Muscle of leg (tissue), 11 donors: ENCODE results near the gene IRAK3. TPM values are rescaled to one million over a fixed set of nuclear protein-coding genes. Genes with fewer than 3 reads are reported as not detected.
A peak's percentile ranks its signal among the peaks of the same experiment; 100 is the strongest.

Experiments used
- DNase-seq: peaks from one replicate; pipeline ENCODE4 v3.0.0; 2013
- H3K27ac ChIP-seq: one replicate; pipeline ENCODE4 v1.5.1; 2013; ENCODE audit warnings: mild to moderate bottlenecking, low read length, control low read depth
- H3K27me3 ChIP-seq: one replicate; pipeline ENCODE4 v1.6.1; 2013; ENCODE audit warnings: low read length; ENCODE audit not compliant: control insufficient read depth, insufficient read depth
- H3K36me3 ChIP-seq: one replicate; pipeline ENCODE4 v1.6.1; 2013; ENCODE audit warnings: low read length; ENCODE audit not compliant: control insufficient read depth, insufficient read depth
- H3K4me1 ChIP-seq: one replicate; pipeline ENCODE4 v1.6.1; 2013; ENCODE audit warnings: low read length; ENCODE audit not compliant: control insufficient read depth, insufficient read depth
- H3K4me3 ChIP-seq: one replicate; pipeline ENCODE4 v1.5.1; 2013; ENCODE audit warnings: low read length, control low read depth
- H3K9me3 ChIP-seq: replicated peaks from 2 replicates; pipeline ENCODE4 v1.6.1; 2013; ENCODE audit warnings: low read depth, low read length; ENCODE audit not compliant: control insufficient read depth
- WGBS: methylation state at CpG from one replicate; pipeline ENCODE4 v1.1.5; 2013; ENCODE audit warnings: missing lambda C conversion rate; ENCODE audit not compliant: insufficient coverage; 5-methylcytosine and 5-hydroxymethylcytosine counted together
- polyA plus RNA-seq, 8 donors: library from polyadenylated mRNA; unstranded; fragments of 120-200 nt; gene quantifications; one replicate each; pipeline versions ENCODE4 v1.2.1 to v1.2.3, GENCODE V29; 2013; ENCODE audit warnings: inconsistent platforms in 1 of 8, low replicate concordance in 1 of 8; ENCODE audit not compliant: insufficient read length in 8 of 8, insufficient read depth in 1 of 8
- total RNA-seq: library from RNA; stranded (reverse); fragments of 120-200 nt; gene quantifications from one replicate; pipeline ENCODE4 v1.2.4, GENCODE V29; 2013

The IRAK3 gene
- total and polyA plus RNA-seq, 9 donors = 4.4 to 7.8 (median 4.8) TPM

GRCh38 chr12:66189889-66190288 is 875 bp downstream of the IRAK3 start:
- Histone ChIP-seq H3K9me3 (no peaks in the 10 kb centered on the region), H3K27ac (peak overlapping the region; percentile 81), H3K4me3 (peak overlapping the region; percentile 60), H3K27me3 (peaks cover 7% of the 10 kb centered on the region), H3K36me3 (no peaks in the 10 kb centered on the region), H3K4me1 (peaks cover 8% of the 10 kb centered on the region)
- peak; percentile 51 for DNase-seq
- 53% methylated on average over 2 of the region's 6 CpGs for whole genome bisulfite sequencing

- Histone ChIP-seq H3K27me3 (peaks cover 7% of the 10 kb centered on the region), H3K4me1 (peaks cover 8% of the 10 kb centered on the region), H3K27ac (no peak overlapping the region), H3K4me3 (no peak overlapping the region), H3K9me3 (no peaks in the 10 kb centered on the region), H3K36me3 (no peaks in the 10 kb centered on the region)
- no CpG with 5 or more reads among the region's 1 CpG for WGBS
- peak; percentile 25 for DNase-seq
Observed at GRCh38 chr12:66190519-66191370, 1.7 kb downstream of the IRAK3 start.

DNA sequence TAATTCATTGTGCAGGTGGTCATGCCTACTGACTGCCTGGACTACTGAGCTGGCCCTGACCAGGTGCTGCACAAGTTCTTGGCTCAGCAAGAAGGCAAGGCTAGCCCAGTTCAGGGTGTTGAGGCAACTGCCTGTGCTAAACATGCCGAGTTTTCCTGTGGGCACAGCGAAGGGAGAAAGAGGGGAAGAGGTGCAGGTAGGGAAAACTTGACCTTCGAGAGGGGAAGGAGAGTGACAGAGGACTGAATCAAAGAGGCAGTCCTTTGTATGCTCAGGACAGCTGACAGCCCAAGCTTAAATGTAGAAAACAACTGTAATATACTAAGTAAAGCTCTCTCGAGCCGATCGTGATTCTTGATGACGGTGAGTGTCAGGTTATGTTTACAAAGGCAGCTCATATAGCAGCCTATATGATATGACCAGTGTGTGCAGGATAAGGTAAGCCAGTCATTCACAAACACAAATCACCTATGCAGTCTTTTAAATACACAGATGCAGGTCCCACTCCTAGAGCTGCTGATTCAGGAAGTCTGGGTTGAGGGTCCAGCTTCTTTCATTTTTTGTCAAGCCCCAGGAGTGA is 2.6 kb downstream of the IRAK3 start:
- Histone ChIP-seq H3K27ac (no peak overlapping the region), H3K27me3 (peaks cover 7% of the 10 kb centered on the region), H3K36me3 (no peaks in the 10 kb centered on the region), H3K4me1 (peaks cover 8% of the 10 kb centered on the region), H3K4me3 (no peak overlapping the region), H3K9me3 (no peaks in the 10 kb centered on the region)
- WGBS = 86% methylated on average over 2 of the region's 7 CpGs
- no peak for DNase-seq

- Histone ChIP-seq H3K27me3 (no peaks in the 10 kb centered on the region), H3K4me3 (no peak overlapping the region), H3K9me3 (no peaks in the 10 kb centered on the region), H3K4me1 (peaks cover 5% of the 10 kb centered on the region), H3K36me3 (no peaks in the 10 kb centered on the region), H3K27ac (no peak overlapping the region)
- no peak for DNase-seq
- 100% methylated on average over 1 of the region's 2 CpGs for whole genome bisulfite sequencing
Observed at GRCh38 chr12:66194122-66194521, 5.1 kb downstream of the IRAK3 start.

- 91% methylated on average over 4 of the region's 6 CpGs for WGBS
- DNase-seq = no peak
- Histone ChIP-seq H3K9me3 (no peaks in the 10 kb centered on the region), H3K36me3 (no peaks in the 10 kb centered on the region), H3K27me3 (no peaks in the 10 kb centered on the region), H3K27ac (no peak overlapping the region), H3K4me1 (peaks cover 5% of the 10 kb centered on the region), H3K4me3 (no peak overlapping the region)
Observed at GRCh38 chr12:66195242-66195641, 6.2 kb downstream of the IRAK3 start.

DNA sequence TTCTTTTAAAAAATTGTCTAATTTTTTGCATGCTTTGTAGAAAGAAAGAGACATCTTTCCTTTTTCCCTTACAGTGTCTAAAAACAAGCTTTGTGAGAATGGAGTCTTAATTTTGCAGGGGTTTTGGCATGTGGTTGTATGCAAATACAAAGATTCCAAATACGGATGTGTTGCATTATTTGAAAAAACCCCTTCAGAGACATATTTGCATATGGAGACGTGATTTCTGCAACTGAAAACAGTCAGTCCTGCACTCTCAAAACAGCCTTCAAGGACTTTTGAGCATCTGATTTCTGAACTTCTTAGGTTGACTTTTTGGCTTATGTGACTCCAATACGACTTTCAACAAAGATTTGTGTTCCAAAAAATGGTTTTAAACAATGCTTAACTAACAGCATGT is 7.8 kb downstream of the IRAK3 start:
- H3K27me3 ChIP-seq = no peaks in the 10 kb centered on the region
- H3K36me3 ChIP-seq = no peaks in the 10 kb centered on the region
- DNase-seq = no peak
- WGBS = no CpG with 5 or more reads among the region's 3 CpGs
- no peaks in the 10 kb centered on the region for H3K9me3 ChIP-seq
- H3K4me1 ChIP-seq = no peaks in the 10 kb centered on the region
- no peak overlapping the region for H3K4me3 ChIP-seq
- H3K27ac ChIP-seq = no peak overlapping the region

DNA sequence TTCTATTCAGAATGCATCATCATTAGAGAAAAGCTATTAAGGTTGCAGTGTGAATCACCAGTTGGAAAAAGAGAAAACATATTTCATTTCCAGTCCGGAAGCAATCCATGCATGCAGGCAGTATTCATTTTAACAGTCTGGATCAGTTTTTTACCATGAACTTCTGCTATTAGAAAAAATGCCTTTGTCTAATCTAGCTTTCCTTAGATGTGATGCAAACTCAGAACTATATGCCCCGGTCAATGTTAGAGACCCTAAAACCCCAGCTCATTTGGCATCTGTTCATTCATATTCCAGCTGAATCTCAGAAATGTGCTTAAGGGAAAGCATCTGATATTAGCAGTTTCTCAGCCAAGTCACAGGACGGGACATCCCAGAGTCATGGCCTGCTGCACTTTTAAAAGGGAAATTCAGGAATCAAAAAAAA is 8.5 kb downstream of the IRAK3 start:
- no peaks in the 10 kb centered on the region for H3K4me1 ChIP-seq
- H3K9me3 ChIP-seq = no peaks in the 10 kb centered on the region
- peak overlapping the region; percentile 39 for H3K27ac ChIP-seq
- H3K27me3 ChIP-seq = no peaks in the 10 kb centered on the region
- DNase-seq = peak; percentile 64
- H3K4me3 ChIP-seq = no peak overlapping the region
- H3K36me3 ChIP-seq = no peaks in the 10 kb centered on the region
- 10% methylated on average over 3 of the region's 3 CpGs for WGBS

DNA sequence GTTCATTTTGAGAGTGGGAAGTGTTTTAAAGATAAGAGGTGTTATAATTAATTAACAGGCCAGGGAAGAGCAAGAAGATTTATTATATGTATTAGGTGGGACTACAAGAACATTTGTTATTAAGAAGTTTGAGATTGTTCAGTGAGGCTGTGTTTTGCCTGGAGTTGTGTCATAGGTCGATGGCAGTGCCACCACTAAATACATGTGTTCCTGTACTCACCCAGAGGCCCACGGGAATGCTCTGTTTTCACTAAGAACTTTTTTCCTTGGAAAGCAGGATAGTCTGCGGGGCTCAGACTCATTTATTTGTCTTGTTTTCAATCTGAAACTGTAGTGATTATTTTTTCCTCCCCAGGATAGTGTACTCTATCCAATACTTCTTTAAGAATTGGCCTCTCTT is 10.1 kb downstream of the IRAK3 start:
- H3K27ac ChIP-seq = no peak overlapping the region
- WGBS = 80% methylated on average over 1 of the region's 3 CpGs

DNA sequence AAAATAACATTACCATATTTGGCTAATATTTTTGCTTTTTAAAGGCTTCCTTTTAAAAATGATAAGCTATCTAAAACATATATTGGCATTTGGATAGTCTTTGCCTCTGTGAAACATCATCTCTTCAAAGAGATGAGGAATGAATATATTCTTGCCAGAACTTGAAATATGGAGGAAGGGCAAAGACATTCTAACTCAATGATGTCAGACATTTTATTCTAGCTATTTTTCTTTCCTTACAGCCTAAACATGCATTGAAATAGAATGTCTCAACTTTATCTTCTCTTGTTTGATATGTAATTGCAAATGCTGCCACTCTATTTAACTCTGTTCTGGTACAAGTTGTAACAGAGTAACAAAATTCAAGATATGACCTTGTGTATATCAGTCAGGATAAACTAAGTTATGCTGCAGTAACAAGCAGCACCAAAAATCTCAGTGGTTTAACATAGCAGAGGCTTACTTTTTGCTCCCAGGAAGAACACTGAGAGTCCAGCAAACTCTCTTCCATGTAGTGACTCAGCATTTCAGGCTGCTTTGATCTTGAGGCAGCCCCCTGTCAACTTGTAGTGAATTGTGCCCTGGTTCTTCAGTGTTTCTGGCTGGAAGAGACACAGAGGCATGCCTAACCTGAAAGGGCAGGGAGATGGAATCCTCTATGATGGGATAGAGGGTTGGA is 11.0 kb downstream of the IRAK3 start:
- H3K4me3 ChIP-seq = no peak overlapping the region
- no peaks in the 10 kb centered on the region for H3K36me3 ChIP-seq
- no peak overlapping the region for H3K27ac ChIP-seq
- no peaks in the 10 kb centered on the region for H3K4me1 ChIP-seq
- no peak for DNase-seq
- no peaks in the 10 kb centered on the region for H3K27me3 ChIP-seq
- H3K9me3 ChIP-seq = no peaks in the 10 kb centered on the region

More for the DNA sequence above, 10.1 kb downstream of the IRAK3 start:
- Histone ChIP-seq H3K9me3 (no peaks in the 10 kb centered on the region), H3K4me3 (no peak overlapping the region), H3K27me3 (no peaks in the 10 kb centered on the region), H3K4me1 (no peaks in the 10 kb centered on the region), H3K36me3 (no peaks in the 10 kb centered on the region)
- no peak for DNase-seq

DNA sequence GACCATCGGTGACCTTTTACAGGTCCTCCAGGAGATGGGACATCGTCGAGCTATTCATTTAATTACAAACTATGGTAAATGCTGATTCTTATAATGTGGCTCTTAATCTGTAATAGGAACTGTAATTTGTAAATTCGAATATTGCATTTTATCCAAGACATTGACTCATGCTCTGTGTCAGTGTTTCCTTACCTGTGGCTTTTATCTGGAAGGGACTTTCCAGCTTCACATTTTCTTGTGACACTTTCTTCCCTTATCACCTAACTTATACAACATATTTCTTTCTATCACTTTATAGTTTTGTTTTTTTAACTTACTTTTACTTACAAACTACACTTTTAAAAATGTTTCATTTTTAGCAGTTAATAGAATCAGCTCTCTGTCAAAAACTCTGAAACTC is 14.8 kb downstream of the IRAK3 start:
- Histone ChIP-seq H3K36me3 (no peaks in the 10 kb centered on the region), H3K4me3 (no peak overlapping the region), H3K27ac (no peak overlapping the region), H3K27me3 (no peaks in the 10 kb centered on the region), H3K4me1 (no peaks in the 10 kb centered on the region), H3K9me3 (no peaks in the 10 kb centered on the region)
- no CpG with 5 or more reads among the region's 4 CpGs for WGBS
- DNase-seq = no peak
